GM12864 (cell line): ENCODE measurements around the gene WDR20.

Source experiments
- DNase-seq: peaks from one replicate; pipeline ENCODE4 v3.0.0-alpha.2; 2011; ENCODE audit warnings: low read depth
- H3K4me3 ChIP-seq: 2 replicates; pipeline ENCODE4 v1.5.1; 2011; ENCODE audit warnings: mild to moderate bottlenecking, low read depth, low read length, control low read depth
- CTCF ChIP-seq: IDR thresholded peaks from 2 replicates; pipeline ENCODE4 v1.5.1; 2011; ENCODE audit warnings: low read depth, mild to moderate bottlenecking, moderate library complexity, low read length, control low read depth, inconsistent platforms; ENCODE audit errors: missing control alignments

The WDR20 gene

GRCh38 chr14:102230481-102231210 lies 90.9 kb downstream of the WDR20 start:
- TF ChIP-seq CTCF, result no peak
- H3K4me3 ChIP-seq, result no peak overlapping the region
- no peak for DNase-seq

DNA sequence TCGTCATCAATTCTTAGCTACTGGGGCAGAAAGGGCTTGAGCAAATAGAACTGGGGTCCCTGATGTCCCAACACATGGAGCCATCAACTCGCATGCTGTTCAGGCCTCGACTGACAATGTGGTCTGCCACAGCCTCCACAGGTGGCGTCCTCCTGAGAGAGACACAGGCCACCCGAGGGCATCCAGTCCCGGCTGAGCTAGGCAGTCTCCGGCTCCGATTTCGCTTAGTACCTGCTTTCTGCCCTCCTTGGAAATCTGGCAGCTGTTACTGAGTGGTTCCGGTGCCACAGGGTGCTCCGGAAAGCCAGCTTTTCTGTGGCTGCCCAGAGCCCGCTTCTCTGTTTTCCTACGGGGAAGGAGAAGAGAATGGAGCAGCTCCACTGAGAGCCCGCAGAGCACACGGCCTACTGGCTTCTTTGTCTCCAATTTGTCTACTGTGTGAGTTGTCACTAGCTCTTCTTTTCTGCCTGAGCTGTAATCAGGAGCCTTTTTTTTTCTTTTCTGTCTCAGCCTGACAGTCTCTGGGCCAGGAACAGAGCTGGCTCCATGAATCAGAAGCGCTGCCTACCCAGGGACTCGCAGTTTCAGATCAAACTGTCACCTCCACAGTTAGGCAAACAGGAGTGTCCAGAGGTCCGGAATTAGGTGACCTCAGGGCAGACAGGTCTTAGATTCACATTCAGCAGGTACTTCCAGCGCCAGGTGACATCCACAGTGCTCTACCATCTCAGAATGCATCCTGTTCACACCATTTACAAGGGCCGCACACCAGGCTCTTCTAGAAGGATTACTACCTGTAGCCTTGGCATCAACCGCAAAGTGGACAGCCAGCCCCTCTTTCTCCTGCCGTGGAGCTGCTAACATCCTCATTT lies 92.0 kb downstream of the WDR20 start:
- TF ChIP-seq CTCF, result no peak
- no peak for DNase-seq
- H3K4me3 ChIP-seq, result no peak overlapping the region

DNA sequence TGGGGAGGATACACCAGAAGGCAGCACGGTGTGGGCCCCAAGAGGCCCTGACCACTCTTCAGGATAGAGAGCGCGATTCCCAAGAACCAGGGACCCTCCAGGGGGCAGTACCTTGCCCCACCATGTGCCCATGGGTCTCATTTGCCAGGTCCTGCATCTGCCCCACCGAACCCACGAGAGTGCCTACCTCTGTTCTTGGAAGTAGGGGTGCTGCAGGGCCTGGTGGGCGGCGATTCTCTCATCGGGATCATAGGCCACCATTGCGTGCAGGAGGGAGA lies 92.6 kb downstream of the WDR20 start:
- no peak for DNase-seq
- H3K4me3 ChIP-seq, result no peak overlapping the region
- no peak for TF ChIP-seq CTCF

DNA sequence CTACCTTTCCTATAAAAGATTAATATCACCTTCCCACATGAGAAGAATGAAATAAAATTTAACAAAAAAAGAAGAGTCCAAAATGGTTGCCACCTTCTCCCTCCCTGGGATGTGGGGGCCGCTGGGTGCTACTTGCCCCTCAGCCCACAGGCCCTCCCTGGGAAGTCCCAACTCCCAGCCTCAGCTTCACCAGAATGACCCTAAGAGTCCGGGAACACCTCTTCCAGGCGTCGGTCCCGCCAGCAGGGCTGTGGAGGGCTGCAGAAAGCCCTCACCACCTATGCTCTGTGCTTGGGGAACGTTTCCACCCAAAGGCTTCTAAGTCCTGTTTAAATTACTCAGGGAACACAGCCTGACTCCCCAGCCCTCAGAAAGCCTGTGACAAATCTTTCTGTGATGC lies 93.4 kb downstream of the WDR20 start:
- no peak overlapping the region for H3K4me3 ChIP-seq
- no peak for DNase-seq
- TF ChIP-seq CTCF, result no peak

GRCh38 chr14:102234331-102235264 lies 94.9 kb downstream of the WDR20 start:
- no peak for TF ChIP-seq CTCF
- no peak overlapping the region for H3K4me3 ChIP-seq
- no peak for DNase-seq

GRCh38 chr14:102235275-102235897 lies 95.7 kb downstream of the WDR20 start:
- H3K4me3 ChIP-seq, result no peak overlapping the region
- DNase-seq, result peak; percentile 33
- peak; percentile 88 for TF ChIP-seq CTCF
